Uterus (tissue), 4 donors: ENCODE measurements around the gene TULP1. TPM values are rescaled to one million over a fixed set of nuclear protein-coding genes. Genes with fewer than 3 reads are reported as not detected.

Experiments used
- DNase-seq, 2 donors: peaks; one replicate each; pipeline ENCODE4 v3.0.0-alpha.2; 2019 to 2020
- H3K27ac ChIP-seq, 2 donors: fragments of 200-600 bp; sonication (generic); 1 replicate in 1 of 2; 2 replicates in 1 of 2; pipeline ENCODE4 v1.5.1; 2016 to 2018
- H3K27me3 ChIP-seq, 2 donors: fragments of 200-600 bp; sonication (generic); one replicate each; pipeline ENCODE4 v1.5.1; 2018 to 2019; ENCODE audit warnings: control low read depth in 1 of 2
- H3K36me3 ChIP-seq, 2 donors: fragments of 200-600 bp; sonication (generic); one replicate each; pipeline ENCODE4 v1.5.1; 2019; ENCODE audit warnings: control low read depth in 1 of 2
- H3K4me1 ChIP-seq, 2 donors: fragments of 200-600 bp; sonication (generic); one replicate each; pipeline ENCODE4 v1.5.1; 2018 to 2019; ENCODE audit warnings: control low read depth in 1 of 2
- H3K4me3 ChIP-seq, 2 donors: fragments of 200-600 bp; sonication (generic); 1 replicate in 1 of 2; 2 replicates in 1 of 2; pipeline ENCODE4 v1.5.1; 2018 to 2019; ENCODE audit warnings: mild to moderate bottlenecking in 1 of 2
- H3K9me3 ChIP-seq, 2 donors: fragments of 200-600 bp; sonication (generic); one replicate each; pipeline ENCODE4 v1.5.1; 2019; ENCODE audit warnings: control low read depth in 1 of 2
- CTCF ChIP-seq, 4 experiments: fragments of 200-600 bp in 2 of 4; fragments of 450-650 bp in 2 of 4; sonication (generic) in 2 of 4; IDR thresholded peaks; one replicate each; pipeline ENCODE4 v1.5.1; 2016 to 2019; ENCODE audit warnings: antibody characterized with exemption in 4 of 4, mild to moderate bottlenecking in 2 of 4, moderate library complexity in 1 of 4
- POLR2A ChIP-seq, 2 donors: fragments of 450-650 bp; IDR thresholded peaks; one replicate each; pipeline ENCODE4 v1.6.1; 2016; ENCODE audit warnings: antibody characterized with exemption in 2 of 2, mild to moderate bottlenecking in 1 of 2, moderate library complexity in 1 of 2
- intact Hi-C: fragments of 100-400 bp; cut with DNase I; formaldehyde crosslinking; loops from one replicate; pipeline ENCODE4 v1.15.1; 2023; ENCODE audit warnings: low total_unique reads
- total RNA-seq, 4 donors: library from RNA; depleted of rRNA in 3 of 4; stranded (reverse); fragments of >200 nt in 3 of 4; gene quantifications; one replicate each; pipeline versions ENCODE4 v1.1.0 to v1.2.4, GENCODE V29; 2014 to 2023
- donor health status: DM: yes; HTN: yes; CAD: no.

Gene TULP1
- total RNA-seq, 4 donors from 2014 or later, result 1.6 to 3.2 (median 2.1) TPM; not detected in 1

- H3K27ac ChIP-seq, result no peak overlapping the region
- no peaks in the 10 kb centered on the region for H3K4me1 ChIP-seq
- no peak for DNase-seq
- no peak overlapping the region for H3K4me3 ChIP-seq
- no peaks in the 10 kb centered on the region for H3K36me3 ChIP-seq
- no peaks in the 10 kb centered on the region for H3K27me3 ChIP-seq
- no peaks in the 10 kb centered on the region for H3K9me3 ChIP-seq
- TF ChIP-seq POLR2A (IDR thresholded peaks at IDR 0.05) (no peak), CTCF (IDR thresholded peaks at IDR 0.05) (no peak)
- intact Hi-C loops, result no loop called here
Measured at GRCh38 chr6:35475573-35475972, 37.1 kb downstream of the TULP1 start.

- Histone ChIP-seq H3K9me3 (no peaks in the 10 kb centered on the region), H3K4me3 (no peak overlapping the region), H3K27me3 (no peaks in the 10 kb centered on the region), H3K4me1 (peaks cover 0 to 5% of the 10 kb centered on the region in 2 donors), H3K36me3 (no peaks in the 10 kb centered on the region), H3K27ac (no peak overlapping the region)
- intact Hi-C loops, result no loop called here
- TF ChIP-seq POLR2A (IDR thresholded peaks at IDR 0.05) (no peak), CTCF (IDR thresholded peaks at IDR 0.05) (no peak)
- no peak for DNase-seq
Measured at GRCh38 chr6:35474942-35475570, 37.6 kb downstream of the TULP1 start.

DNA sequence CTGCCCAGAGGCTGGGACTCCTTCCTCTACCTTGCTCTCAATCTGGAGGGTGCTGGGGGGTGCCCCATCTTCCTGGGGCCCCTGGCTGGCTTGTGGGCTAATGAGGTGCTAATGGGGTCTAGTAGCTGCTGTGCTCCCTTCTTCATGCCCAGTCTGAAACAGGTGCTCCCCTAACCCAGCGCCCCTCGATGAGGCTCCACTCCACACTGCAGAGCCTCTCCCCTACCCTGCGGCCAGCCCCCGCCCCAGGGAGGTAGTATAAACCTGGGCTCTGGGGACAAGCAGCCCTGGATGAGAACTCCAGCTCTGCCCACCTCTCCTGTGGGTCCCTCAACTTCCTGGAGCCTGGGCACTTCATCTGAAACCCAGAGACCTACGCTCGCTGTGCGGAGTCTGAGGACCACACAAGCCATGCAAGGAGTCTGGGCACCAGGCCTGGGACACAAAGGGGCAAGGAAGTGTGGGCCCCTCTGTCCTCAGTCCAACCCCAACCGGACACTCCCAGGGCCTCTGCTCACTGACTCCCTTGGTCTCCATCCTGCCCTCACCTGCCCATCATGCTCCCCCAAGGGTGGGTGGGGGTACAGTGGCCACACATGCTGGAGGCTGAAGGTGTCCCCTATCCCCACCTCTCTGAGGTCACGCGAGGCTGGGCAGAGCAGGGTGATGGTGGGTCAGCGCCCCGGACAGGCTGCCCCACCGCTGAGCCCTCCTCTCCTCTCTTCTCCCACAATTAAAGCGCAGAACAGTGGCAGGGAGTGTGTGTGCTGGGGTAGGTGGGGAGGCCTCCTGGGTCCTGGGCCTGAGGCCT, 38.4 kb downstream of the TULP1 start:
- Histone ChIP-seq H3K27me3 (no peaks in the 10 kb centered on the region), H3K4me1 (peaks cover 0 to 7% of the 10 kb centered on the region in 2 donors), H3K27ac (no peak overlapping the region), H3K4me3 (no peak overlapping the region), H3K36me3 (no peaks in the 10 kb centered on the region), H3K9me3 (no peaks in the 10 kb centered on the region)
- no peak for DNase-seq
- TF ChIP-seq CTCF (IDR thresholded peaks at IDR 0.05) (no peak), POLR2A (IDR thresholded peaks at IDR 0.05) (no peak)
- intact Hi-C loops, result no loop called here

GRCh38 chr6:35473850-35474130, 38.9 kb downstream of the TULP1 start:
- Histone ChIP-seq H3K9me3 (no peaks in the 10 kb centered on the region), H3K4me1 (peaks cover 0 to 7% of the 10 kb centered on the region in 2 donors), H3K27me3 (no peaks in the 10 kb centered on the region), H3K36me3 (no peaks in the 10 kb centered on the region), H3K4me3 (no peak overlapping the region), H3K27ac (no peak overlapping the region)
- TF ChIP-seq POLR2A (IDR thresholded peaks at IDR 0.05) (no peak), CTCF (IDR thresholded peaks at IDR 0.05) (no peak)
- no peak for DNase-seq
- intact Hi-C loops, result no loop called here

- no peak overlapping the region for H3K4me3 ChIP-seq
- no peaks in the 10 kb centered on the region for H3K9me3 ChIP-seq
- TF ChIP-seq CTCF (IDR thresholded peaks at IDR 0.05) (no peak), POLR2A (IDR thresholded peaks at IDR 0.05) (no peak)
- DNase-seq, result no peak
- intact Hi-C loops, result no loop called here
- H3K36me3 ChIP-seq, result no peaks in the 10 kb centered on the region
- H3K27me3 ChIP-seq, result no peaks in the 10 kb centered on the region
- H3K4me1 ChIP-seq, result peaks cover 0 to 7% of the 10 kb centered on the region in 2 donors
- H3K27ac ChIP-seq, result peak overlapping the region; percentile 2 to 26
Measured at GRCh38 chr6:35473075-35473849, 39.4 kb downstream of the TULP1 start.
